H1 (cell line): ENCODE measurements around the gene MYRIP. TPM values are rescaled to one million over a fixed set of nuclear protein-coding genes. Genes with fewer than 3 reads are reported as not detected.

ENCODE experiments used
- CTCF ChIA-PET: fragments of 300-600 bp; sonication (Branson Sonifier 250); formaldehyde crosslinking; loops from one replicate; lab custom pipeline; 2021; ENCODE audit not compliant: partially characterized antibody; lab: Charles Lee
- POLR2A ChIA-PET: fragments of 300-600 bp; sonication (Branson Sonifier 250); formaldehyde crosslinking; loops from one replicate; lab custom pipeline; 2021; ENCODE audit warnings: inconsistent platforms; ENCODE audit not compliant: partially characterized antibody; lab: Charles Lee
- DNase-seq, 2 experiments: peaks; one replicate each; pipeline versions ENCODE4 v3.0.0 to v3.0.0-alpha.2; 2010 to 2022; ENCODE audit warnings: low spot score in 2 of 2, low read depth in 1 of 2, mixed read lengths in 1 of 2
- FAIRE-seq: peaks from 2 replicates; lab custom pipeline; 2011; peaks lifted over from hg19 to GRCh38; lab: Jason Lieb, UNC
- H2AFZ ChIP-seq: 2 replicates; pipeline ENCODE4 v1.8.1; 2012; ENCODE audit warnings: low read length, inconsistent platforms
- H2AK5ac ChIP-seq: 2 replicates; pipeline ENCODE4 v1.6.1; 2013; ENCODE audit warnings: low read depth, low read length
- H2BK120ac ChIP-seq: replicated peaks from 2 replicates; pipeline ENCODE3; 2013; ENCODE audit warnings: low read depth, low read length, inconsistent platforms
- H2BK12ac ChIP-seq: 2 replicates; pipeline ENCODE4 v1.6.1; 2013; ENCODE audit warnings: low read depth, low read length
- H2BK15ac ChIP-seq: 2 replicates; pipeline ENCODE4 v1.6.1; 2013; ENCODE audit warnings: low read length
- H2BK20ac ChIP-seq: 2 replicates; pipeline ENCODE4 v1.6.1; 2013; ENCODE audit warnings: low read length
- H2BK5ac ChIP-seq: 2 replicates; pipeline ENCODE4 v1.6.1; 2013; ENCODE audit warnings: low read depth, low read length
- H3K14ac ChIP-seq: 2 replicates; pipeline ENCODE4 v1.6.1; 2013; ENCODE audit warnings: inconsistent platforms; ENCODE audit not compliant: insufficient read length
- H3K18ac ChIP-seq: 2 replicates; pipeline ENCODE4 v1.6.1; 2013; ENCODE audit warnings: low read length; ENCODE audit errors: extremely low read depth
- H3K23ac ChIP-seq: 2 replicates; pipeline ENCODE4 v1.6.1; 2013; ENCODE audit warnings: inconsistent platforms; ENCODE audit not compliant: insufficient read length
- H3K23me2 ChIP-seq: 2 replicates; pipeline ENCODE4 v1.6.1; 2013; ENCODE audit warnings: low read depth, low read length
- H3K27ac ChIP-seq: 2 replicates; pipeline ENCODE4 v1.6.1; 2011; ENCODE audit warnings: low read depth, low read length, inconsistent platforms
- H3K27me3 ChIP-seq, 4 experiments: replicated peaks in 1 of 4; 1 replicate in 1 of 4; 2 replicates in 3 of 4; pipeline versions ENCODE4 v1.6.1 to v1.8.1; 2011 to 2013; ENCODE audit warnings: low read length in 3 of 4, mild to moderate bottlenecking in 3 of 4, inconsistent platforms in 2 of 4, mixed read lengths in 2 of 4, moderate library complexity in 1 of 4; ENCODE audit not compliant: control insufficient read depth in 3 of 4, insufficient read depth in 3 of 4; ENCODE audit errors: extremely low read depth in 1 of 4
- H3K36me3 ChIP-seq, 4 experiments: 2 replicates each; pipeline versions ENCODE4 v1.6.1 to v1.8.1; 2011 to 2013; ENCODE audit warnings: mild to moderate bottlenecking in 4 of 4, low read length in 3 of 4, moderate library complexity in 2 of 4, control low read depth in 1 of 4, inconsistent platforms in 1 of 4; ENCODE audit not compliant: insufficient read depth in 4 of 4, control insufficient read depth in 2 of 4
- H3K4ac ChIP-seq: replicated peaks from 2 replicates; pipeline ENCODE3; 2013; ENCODE audit warnings: low read length, low read depth, mixed read lengths, inconsistent platforms; ENCODE audit not compliant: insufficient read length
- H3K4me1 ChIP-seq, 4 experiments: replicated peaks in 1 of 4; 1 replicate in 1 of 4; 2 replicates in 3 of 4; pipeline versions ENCODE4 v1.6.1 to v1.8.1; 2011 to 2013; ENCODE audit warnings: low read length in 3 of 4, inconsistent platforms in 2 of 4, mixed read lengths in 1 of 4; ENCODE audit not compliant: insufficient read depth in 4 of 4, control insufficient read depth in 3 of 4
- H3K4me2 ChIP-seq, 2 experiments: 2 replicates each; pipeline versions ENCODE4 v1.6.1 to v1.8.1; 2011 to 2013; ENCODE audit warnings: low read depth in 2 of 2, low read length in 2 of 2, control low read depth in 1 of 2, inconsistent platforms in 1 of 2, mild to moderate bottlenecking in 1 of 2; ENCODE audit not compliant: insufficient read depth in 1 of 2
- H3K4me3 ChIP-seq, 4 experiments: fragments of 200-600, 300-600 bp in 1 of 4; sonication (generic), shearing (Covaris generic), sonication (Bioruptor Twin) in 1 of 4; 2 replicates each; pipeline versions ENCODE4 v1.5.1 to v1.8.1; 2011 to 2016; ENCODE audit warnings: low read length in 4 of 4, low read depth in 3 of 4, control low read depth in 2 of 4, inconsistent platforms in 2 of 4, mild to moderate bottlenecking in 2 of 4, mixed read lengths in 1 of 4, moderate library complexity in 1 of 4; ENCODE audit not compliant: insufficient read depth in 2 of 4; ENCODE audit errors: extremely low read depth in 1 of 4
- H3K56ac ChIP-seq: replicated peaks from 2 replicates; pipeline ENCODE3; 2013; ENCODE audit warnings: low read depth, mild to moderate bottlenecking, mixed read lengths, low read length, inconsistent platforms; ENCODE audit not compliant: insufficient read length
- H3K79me1 ChIP-seq: 2 replicates; pipeline ENCODE4 v1.6.1; 2013; ENCODE audit warnings: low read depth, low read length, control low read depth
- H3K79me2 ChIP-seq, 2 experiments: 2 replicates each; pipeline versions ENCODE4 v1.6.1 to v1.8.1; 2012 to 2013; ENCODE audit warnings: low read length in 2 of 2, mild to moderate bottlenecking in 2 of 2, inconsistent platforms in 1 of 2; ENCODE audit not compliant: insufficient read depth in 2 of 2, control insufficient read depth in 1 of 2
- H3K9ac ChIP-seq, 4 experiments: replicated peaks in 1 of 4; 1 replicate in 1 of 4; 2 replicates in 3 of 4; pipeline versions ENCODE4 v1.6.1 to v1.8.1; 2011 to 2013; ENCODE audit warnings: low read depth in 3 of 4, low read length in 3 of 4, control low read depth in 2 of 4, mild to moderate bottlenecking in 2 of 4, moderate library complexity in 2 of 4, inconsistent platforms in 1 of 4; ENCODE audit errors: extremely low read depth in 1 of 4
- H3K9me3 ChIP-seq, 2 experiments: 2 replicates each; pipeline versions ENCODE4 v1.6.1 to v1.8.1; 2012 to 2013; ENCODE audit warnings: mild to moderate bottlenecking in 2 of 2, moderate library complexity in 2 of 2, control low read depth in 1 of 2, inconsistent platforms in 1 of 2, low read depth in 1 of 2, low read length in 1 of 2, mixed read lengths in 1 of 2; ENCODE audit not compliant: insufficient read depth in 2 of 2
- H4K20me1 ChIP-seq, 2 experiments: replicated peaks in 1 of 2; 2 replicates each; pipeline versions ENCODE3 to v1.8.1; 2011 to 2013; ENCODE audit warnings: inconsistent platforms in 2 of 2, low read length in 2 of 2, mild to moderate bottlenecking in 1 of 2; ENCODE audit not compliant: insufficient read depth in 2 of 2, control insufficient read depth in 1 of 2
- H4K5ac ChIP-seq: 2 replicates; pipeline ENCODE4 v1.6.1; 2013; ENCODE audit warnings: low read length, low read depth, mixed read lengths, inconsistent platforms; ENCODE audit not compliant: insufficient read length
- H4K8ac ChIP-seq: 2 replicates; pipeline ENCODE4 v1.8.0; 2013; ENCODE audit warnings: mild to moderate bottlenecking, moderate library complexity, low read length, inconsistent platforms; ENCODE audit not compliant: insufficient read depth; ENCODE audit errors: extremely low read depth
- H4K91ac ChIP-seq: replicated peaks from 2 replicates; pipeline ENCODE3; 2013; ENCODE audit warnings: low read length, mixed read lengths, inconsistent platforms; ENCODE audit not compliant: insufficient read length
- NRF1 ChIP-seq: IDR thresholded peaks from 2 replicates; pipeline ENCODE4 v1.6.1; 2011; ENCODE audit warnings: mild to moderate bottlenecking, low read depth, low read length, improper control_type of control experiment
- SIX5 ChIP-seq: IDR thresholded peaks from 2 replicates; pipeline ENCODE4 v1.6.1; 2011; ENCODE audit warnings: mild to moderate bottlenecking, low read depth, low read length
- TCF12 ChIP-seq: IDR thresholded peaks from 2 replicates; pipeline ENCODE4 v1.6.1; 2011; ENCODE audit warnings: low read depth, mild to moderate bottlenecking, low read length
- WGBS, 2 experiments: shearing (Covaris generic) in 1 of 2; methylation state at CpG; one replicate each; pipeline versions ENCODE4 v1.1.6 to v1.1.7; 2013 to 2015; ENCODE audit warnings: low lambda C conversion rate in 2 of 2, mixed read lengths in 2 of 2, inconsistent platforms in 1 of 2, low coverage in 1 of 2, missing lambda C conversion rate in 1 of 2; ENCODE audit not compliant: insufficient replicate concordance in 2 of 2, insufficient coverage in 1 of 2, insufficient read length in 1 of 2; ENCODE audit errors: extremely low coverage in 1 of 2, missing lambda C conversion rate in 1 of 2; 5-methylcytosine and 5-hydroxymethylcytosine counted together
- polyA plus RNA-seq, 7 experiments: library from polyadenylated mRNA; depleted of rRNA in 3 of 7; stranded (reverse) in 5 of 7; unstranded in 2 of 7; fragments of >200 nt in 5 of 7; fragments of 200-250 nt in 2 of 7; gene quantifications; 1 replicate in 5 of 7; 2 replicates in 1 of 7; 4 replicates in 1 of 7; pipeline versions ENCODE4 v1.2.1 to v1.2.3, GENCODE V29; 2011 to 2013; ENCODE audit warnings: missing spikeins in 2 of 7, mixed read lengths in 2 of 7
- total RNA-seq: library from RNA; stranded (reverse); fragmentation: NEBNext Ultra II Directional; extraction: Animal tissue kit (Norgen Biotek cat#: 25700); gene quantifications from 2 replicates; pipeline ENCODE4 v1.2.1, GENCODE V29; 2021

MYRIP gene
- total and polyA plus RNA-seq, 2 of the 8 experiments (the other 6 are each of a cell fraction or from before 2014, with no cell fraction given) = 0.54 to 4.3 TPM

GRCh38 chr3:40216471-40216870 lies 407.1 kb downstream of the MYRIP start:
- H2BK120ac ChIP-seq = no peak overlapping the region
- no peak overlapping the region for H2AFZ ChIP-seq
- H4K91ac ChIP-seq = no peak overlapping the region
- no peak overlapping the region for H3K14ac ChIP-seq
- H3K79me2 ChIP-seq = no peaks in the 10 kb centered on the region
- H2BK5ac ChIP-seq = no peak overlapping the region
- H3K27me3 ChIP-seq = no peaks in the 10 kb centered on the region
- no peaks in the 10 kb centered on the region for H3K23me2 ChIP-seq
- H3K79me1 ChIP-seq = no peaks in the 10 kb centered on the region
- no peaks in the 10 kb centered on the region for H3K9me3 ChIP-seq
- no peak for DNase-seq
- H3K18ac ChIP-seq = no peak overlapping the region
- no peak overlapping the region for H2BK12ac ChIP-seq
- 100% methylated on average over 2 of the region's 2 CpGs; no CpG with 5 or more reads in 1 of the 2 experiments for WGBS, 2 experiments
- no peak overlapping the region for H3K9ac ChIP-seq
- H3K27ac ChIP-seq = no peak overlapping the region
- no peak overlapping the region for H3K56ac ChIP-seq
- H3K23ac ChIP-seq = no peak overlapping the region
- no peaks in the 10 kb centered on the region for H4K20me1 ChIP-seq
- no peak overlapping the region for H4K5ac ChIP-seq
- H3K4me2 ChIP-seq = no peak overlapping the region
- H3K4me1 ChIP-seq = no peaks in the 10 kb centered on the region
- H2BK20ac ChIP-seq = no peak overlapping the region
- no peak overlapping the region for H3K4me3 ChIP-seq
- H3K4ac ChIP-seq = no peak overlapping the region
- no peaks in the 10 kb centered on the region for H3K36me3 ChIP-seq
- no peak overlapping the region for H4K8ac ChIP-seq
- no peak overlapping the region for H2BK15ac ChIP-seq
- no peak overlapping the region for H2AK5ac ChIP-seq
- FAIRE-seq = no peak
- ChIA-PET POLR2A (no interaction called here), CTCF (no interaction called here)
- TF ChIP-seq NRF1 (no peak), SIX5 (no peak), TCF12 (no peak)
